Esophagus squamous epithelium (tissue), 4 donors: ENCODE data around the gene TSSK2.

Experiments used
- POLR2A ChIP-seq, 4 donors: fragments of 450-650 bp; IDR thresholded peaks; one replicate each; pipeline ENCODE4 v1.6.1; 2017; ENCODE audit warnings: antibody characterized with exemption in 4 of 4, mild to moderate bottlenecking in 4 of 4, moderate library complexity in 3 of 4
- TF ChIP-seq, protein P1 (sequence below), 6 experiments: fragments of 450-650 bp in 4 of 6; fragments of 200-600 bp in 2 of 6; sonication (generic) in 2 of 6; IDR thresholded peaks; one replicate each; pipeline ENCODE4 v1.5.1; 2016 to 2019; ENCODE audit warnings: antibody characterized with exemption in 6 of 6, mild to moderate bottlenecking in 4 of 6, moderate library complexity in 4 of 6

DNA sequence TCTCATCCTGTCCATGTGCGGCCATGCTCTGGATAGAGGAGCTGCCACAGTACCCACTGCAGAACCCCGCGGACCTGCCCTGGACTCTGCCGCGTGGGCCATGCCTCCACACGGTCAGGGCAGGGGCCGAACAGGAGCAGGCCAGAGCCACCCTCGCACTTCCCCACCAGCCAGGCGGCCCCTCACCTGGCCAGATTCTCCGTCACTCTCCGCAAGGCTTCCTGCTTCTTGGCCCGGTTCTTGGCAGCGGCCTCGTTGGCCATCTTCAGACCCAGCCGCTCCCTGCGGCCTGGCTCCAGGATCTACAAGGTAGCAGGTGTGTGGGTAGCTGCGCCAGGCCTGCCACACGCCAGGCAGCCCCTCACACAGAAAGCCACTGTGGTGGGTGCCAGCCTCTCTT, 3.8 kb downstream of the TSSK2 start:
- no peak for TF ChIP-seq POLR2A (IDR thresholded peaks at IDR 0.05)
- TF ChIP-seq, protein P1, sequence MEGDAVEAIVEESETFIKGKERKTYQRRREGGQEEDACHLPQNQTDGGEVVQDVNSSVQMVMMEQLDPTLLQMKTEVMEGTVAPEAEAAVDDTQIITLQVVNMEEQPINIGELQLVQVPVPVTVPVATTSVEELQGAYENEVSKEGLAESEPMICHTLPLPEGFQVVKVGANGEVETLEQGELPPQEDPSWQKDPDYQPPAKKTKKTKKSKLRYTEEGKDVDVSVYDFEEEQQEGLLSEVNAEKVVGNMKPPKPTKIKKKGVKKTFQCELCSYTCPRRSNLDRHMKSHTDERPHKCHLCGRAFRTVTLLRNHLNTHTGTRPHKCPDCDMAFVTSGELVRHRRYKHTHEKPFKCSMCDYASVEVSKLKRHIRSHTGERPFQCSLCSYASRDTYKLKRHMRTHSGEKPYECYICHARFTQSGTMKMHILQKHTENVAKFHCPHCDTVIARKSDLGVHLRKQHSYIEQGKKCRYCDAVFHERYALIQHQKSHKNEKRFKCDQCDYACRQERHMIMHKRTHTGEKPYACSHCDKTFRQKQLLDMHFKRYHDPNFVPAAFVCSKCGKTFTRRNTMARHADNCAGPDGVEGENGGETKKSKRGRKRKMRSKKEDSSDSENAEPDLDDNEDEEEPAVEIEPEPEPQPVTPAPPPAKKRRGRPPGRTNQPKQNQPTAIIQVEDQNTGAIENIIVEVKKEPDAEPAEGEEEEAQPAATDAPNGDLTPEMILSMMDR (IDR thresholded peaks at IDR 0.05) = no peak
